Superior temporal gyrus (tissue), 1 donor: ENCODE results near the gene TGFB2.

ENCODE experiments used
- DNase-seq: peaks from one replicate; pipeline ENCODE4 v3.0.0-alpha.2; 2016; ENCODE audit errors: extremely low spot score

Gene TGFB2

GRCh38 chr1:218462116-218462515 is 117.0 kb downstream of the TGFB2 start:
- DNase-seq, result no peak

DNA sequence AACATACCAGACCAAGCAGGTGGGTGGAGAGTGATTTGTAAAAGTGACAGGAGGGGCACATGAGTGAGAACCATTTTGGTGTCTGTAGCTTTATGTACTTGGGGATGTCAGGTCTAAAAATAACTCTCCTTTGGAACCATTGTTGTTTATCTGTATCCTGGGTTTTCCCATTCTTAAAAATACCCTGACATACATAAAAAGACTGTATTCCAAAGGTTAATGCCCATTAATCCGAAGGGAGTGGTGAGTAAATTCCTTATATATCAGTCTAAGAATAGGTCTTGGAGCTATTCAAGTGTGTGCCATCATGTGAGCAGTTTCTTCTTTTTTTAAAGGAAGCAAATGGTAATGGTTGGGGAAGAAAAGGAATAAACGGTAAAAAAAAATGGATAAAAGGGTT is 117.5 kb downstream of the TGFB2 start:
- DNase-seq, result no peak

DNA sequence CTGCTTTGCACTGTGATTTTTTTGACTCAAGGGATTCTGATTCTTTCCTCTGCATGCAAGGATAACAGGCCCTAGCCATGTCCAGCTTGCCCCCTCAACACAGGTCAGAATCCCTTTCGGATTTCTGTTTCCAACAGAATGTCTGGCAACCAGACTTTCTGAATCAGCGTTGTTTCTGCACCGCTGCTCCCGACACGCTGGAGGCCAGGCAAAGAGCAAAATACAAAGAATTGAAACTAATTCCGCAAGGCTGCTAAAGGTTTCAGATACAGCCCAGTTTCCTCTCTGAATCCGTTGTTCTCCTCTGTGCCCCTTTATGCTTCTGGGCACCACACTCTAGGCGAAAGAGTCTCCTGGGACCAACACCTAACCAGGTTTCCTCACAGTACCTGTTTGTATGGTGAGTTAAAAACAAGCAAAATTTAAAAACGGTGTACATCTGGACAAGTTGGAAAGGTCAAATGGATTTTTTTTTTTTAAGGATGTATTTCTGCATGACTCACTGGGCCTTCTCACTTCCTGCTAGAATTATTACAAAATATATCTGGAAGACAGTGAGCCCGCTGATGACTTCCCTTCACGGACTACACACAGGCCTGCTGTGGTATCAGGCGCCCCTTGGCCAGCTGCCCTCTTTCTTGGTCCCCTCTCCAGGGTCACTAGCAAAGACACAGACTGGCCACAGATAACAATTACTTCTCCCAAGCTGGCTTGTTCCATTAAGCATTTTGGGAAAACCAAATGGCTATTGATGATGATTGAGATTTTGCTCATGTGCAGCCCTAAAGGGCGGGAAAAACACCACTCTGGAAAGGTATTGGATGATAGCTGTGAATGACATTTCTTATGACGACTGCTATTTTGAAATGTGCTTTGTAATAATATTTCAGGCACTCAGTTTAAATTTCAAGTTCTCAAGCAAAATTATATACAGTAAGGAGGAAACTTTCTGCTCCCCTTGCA is 118.3 kb downstream of the TGFB2 start:
- DNase-seq, result no peak

GRCh38 chr1:218464871-218465270 is 119.7 kb downstream of the TGFB2 start:
- no peak for DNase-seq

DNA sequence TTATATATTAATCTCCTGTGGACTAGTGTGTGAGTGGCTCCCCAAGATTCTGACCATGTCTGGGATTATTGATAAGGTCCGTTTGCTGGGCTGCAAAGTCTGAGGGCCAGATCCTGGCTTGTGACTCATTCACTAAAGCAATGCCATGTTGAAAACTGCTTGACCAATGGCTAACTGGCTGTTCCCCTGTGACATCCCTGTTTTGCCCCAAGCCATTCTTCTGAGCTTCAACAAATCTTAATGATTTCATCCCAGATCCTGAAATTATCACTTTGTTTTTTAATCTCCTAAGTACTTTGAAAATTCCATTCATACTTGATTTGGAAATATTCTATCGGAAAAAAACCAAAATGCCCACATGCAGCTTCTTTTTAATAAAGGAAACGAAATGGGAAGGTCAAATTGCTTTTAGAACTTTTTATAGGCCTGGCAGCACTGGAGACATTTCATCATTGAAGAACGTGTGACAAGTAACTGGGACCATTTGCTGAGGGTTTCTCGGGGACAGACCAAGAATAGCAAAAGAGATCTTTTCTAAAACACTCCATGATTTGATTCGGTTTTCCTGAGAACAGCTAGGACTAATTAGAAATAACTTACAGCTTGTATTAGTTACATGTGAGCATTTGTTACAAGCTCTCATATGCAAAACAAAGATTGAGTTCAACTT is 121.3 kb downstream of the TGFB2 start:
- DNase-seq, result no peak

GRCh38 chr1:218467101-218468072 is 122.3 kb downstream of the TGFB2 start:
- DNase-seq, result no peak

- no peak for DNase-seq
Measured at GRCh38 chr1:218468711-218469110, 123.6 kb downstream of the TGFB2 start.

GRCh38 chr1:218472885-218473284 is 127.7 kb downstream of the TGFB2 start:
- no peak for DNase-seq

DNA sequence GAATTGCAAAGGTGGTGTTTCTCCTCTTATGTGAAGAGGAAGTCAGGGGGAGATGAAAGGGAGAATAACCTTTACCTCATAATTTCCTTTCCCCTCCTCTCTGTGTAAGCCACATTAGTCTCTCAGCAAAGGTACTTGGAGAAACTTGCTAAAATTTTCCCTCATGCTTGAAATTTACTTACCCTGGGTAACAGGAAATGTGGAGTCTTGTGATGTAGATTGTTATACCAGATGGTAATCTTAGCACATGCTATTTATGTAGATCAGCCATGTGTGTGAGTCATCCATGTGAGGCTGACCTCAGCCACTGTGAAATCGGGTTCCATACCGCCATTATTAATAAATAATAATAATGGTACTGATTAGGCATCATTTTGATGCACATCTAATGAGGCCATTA is 128.4 kb downstream of the TGFB2 start:
- no peak for DNase-seq

GRCh38 chr1:218474128-218474527 is 129.0 kb downstream of the TGFB2 start:
- no peak for DNase-seq

- DNase-seq, result no peak
Measured at GRCh38 chr1:218475275-218475674, 130.1 kb downstream of the TGFB2 start.

DNA sequence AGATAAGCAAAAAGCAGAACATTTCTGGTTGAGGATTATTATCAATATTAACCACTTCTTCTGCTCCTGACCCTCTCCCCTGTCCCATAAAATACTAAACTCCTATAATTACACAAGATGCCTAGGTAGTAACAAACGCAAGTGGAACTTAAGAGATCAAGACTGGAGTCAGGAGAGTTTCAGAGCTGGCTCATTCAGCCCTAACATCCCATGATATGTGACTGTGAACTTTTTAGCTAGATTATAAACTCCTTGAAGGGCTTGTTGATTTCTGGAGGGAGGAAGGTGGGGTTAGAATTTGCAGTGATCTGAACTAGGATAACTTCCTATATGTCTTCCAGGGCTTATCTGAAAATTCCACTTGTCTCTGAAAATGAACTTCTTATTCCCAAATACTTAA is 130.6 kb downstream of the TGFB2 start:
- DNase-seq, result no peak

DNA sequence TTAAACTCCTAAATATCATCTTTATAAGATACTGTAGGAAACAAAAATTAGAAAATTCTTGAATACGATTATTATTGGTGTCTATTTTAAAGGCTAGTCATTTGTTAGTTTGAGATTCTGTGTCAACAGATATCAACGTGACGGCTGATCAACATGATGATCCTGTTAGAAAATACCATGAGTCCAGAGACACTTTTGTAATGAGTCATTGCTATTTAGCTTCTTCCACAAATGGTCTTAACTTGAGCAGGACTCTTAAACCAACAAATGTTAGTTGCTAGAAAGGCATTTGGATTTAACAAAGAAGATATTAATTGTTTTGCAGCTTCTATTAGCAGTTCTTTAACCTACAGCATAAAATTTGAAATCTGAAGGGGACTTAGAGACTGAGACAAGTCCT is 131.2 kb downstream of the TGFB2 start:
- no peak for DNase-seq

- DNase-seq, result no peak
Measured at GRCh38 chr1:218478336-218478735, 133.2 kb downstream of the TGFB2 start.

DNA sequence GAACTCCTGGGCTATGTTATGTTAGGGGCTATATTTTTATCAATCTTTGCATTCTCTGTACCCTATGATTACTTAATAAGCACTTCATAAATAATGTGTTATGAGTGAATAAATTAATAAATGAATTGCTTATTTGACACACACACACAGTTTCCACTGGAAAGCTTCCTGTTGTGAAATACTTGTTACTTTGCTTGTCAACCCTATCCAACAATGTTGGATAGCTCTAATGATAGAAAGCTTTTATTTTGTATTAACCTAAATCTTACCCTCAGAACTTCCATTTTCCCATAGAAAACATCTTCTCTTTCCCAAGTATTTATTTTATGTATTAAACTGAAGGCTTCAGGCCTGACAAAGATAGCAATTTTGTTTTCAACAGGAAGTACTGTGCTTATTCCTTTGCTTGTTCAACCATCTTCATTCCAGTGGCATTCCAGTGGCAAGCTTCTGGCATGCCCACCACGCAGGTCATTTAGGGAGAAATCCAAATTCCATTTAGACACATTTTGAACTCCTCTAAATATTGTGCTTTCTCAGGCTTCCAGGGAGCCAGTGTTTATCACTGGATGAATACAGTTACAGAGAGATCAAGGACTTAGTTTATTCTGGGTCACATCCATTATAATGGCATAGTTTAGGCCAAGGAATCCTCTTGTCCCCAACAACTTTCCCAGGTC is 134.4 kb downstream of the TGFB2 start:
- DNase-seq, result no peak

GRCh38 chr1:218480137-218480536 is 135.0 kb downstream of the TGFB2 start:
- DNase-seq, result no peak

GRCh38 chr1:218480588-218481099 is 135.5 kb downstream of the TGFB2 start:
- DNase-seq, result no peak

- no peak for DNase-seq
Measured at GRCh38 chr1:218481116-218481775, 136.1 kb downstream of the TGFB2 start.

DNA sequence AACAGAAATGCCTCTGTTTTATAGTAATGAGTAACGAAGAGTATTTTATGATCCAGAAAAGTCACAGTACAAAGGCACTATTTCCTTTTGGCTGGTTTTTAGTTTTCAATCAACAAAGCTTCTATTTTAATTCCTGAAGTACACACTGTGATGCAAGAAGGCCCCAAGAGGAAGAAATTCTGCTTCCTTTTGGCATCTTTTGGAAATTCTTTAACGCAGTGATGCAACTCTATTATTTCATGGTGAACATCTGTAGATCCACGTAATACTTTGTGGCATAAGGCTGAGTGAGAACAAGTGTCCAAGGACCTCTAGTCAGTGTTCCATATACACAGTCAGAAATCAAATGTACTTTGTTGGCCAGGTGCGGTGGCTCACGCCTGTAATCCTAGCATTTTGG is 137.5 kb downstream of the TGFB2 start:
- DNase-seq, result no peak

DNA sequence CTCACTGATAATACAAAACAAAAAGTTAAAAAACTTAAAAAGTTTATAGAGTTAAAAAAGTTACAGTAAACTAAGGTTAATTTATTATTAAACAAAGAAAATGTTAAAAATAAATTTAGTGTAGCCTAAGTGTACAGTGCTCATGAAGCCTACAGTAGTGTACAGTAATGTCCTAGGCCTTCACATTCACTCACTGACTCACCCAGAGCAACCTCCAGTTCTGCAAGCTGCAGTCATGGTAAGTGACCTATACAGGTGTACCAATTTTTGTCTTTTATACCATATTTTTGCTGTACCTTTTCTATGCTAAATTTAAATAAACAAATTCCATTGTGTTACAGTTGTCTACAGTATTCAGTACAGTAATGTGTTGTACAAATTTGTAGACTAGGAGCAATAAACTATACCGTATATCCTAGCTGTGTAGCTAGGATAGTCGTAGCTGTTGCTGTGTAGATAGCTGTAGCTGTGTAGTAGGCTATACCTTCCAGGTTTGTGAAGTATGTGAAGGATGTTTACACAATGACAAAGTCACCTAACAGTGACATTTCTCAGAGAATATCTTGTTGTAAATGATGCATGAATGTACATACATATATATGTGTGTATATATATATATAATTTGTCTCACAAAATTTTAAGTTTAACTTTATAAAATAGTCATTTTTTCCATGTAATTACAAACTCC is 140.2 kb downstream of the TGFB2 start:
- DNase-seq, result no peak
